Measurements from ENCODE around the gene RDH5. TPM values are rescaled to one million over a fixed set of nuclear protein-coding genes. Genes with fewer than 3 reads are reported as not detected.

Gene RDH5
- polyA plus RNA-seq = 2.2 TPM

GRCh38 chr12:55720071-55720564 lies at the start of gene RDH5:
Gene RDH5 (plus strand): TSS chr12:55720393. CDS start chr12:55721185, 792 bp downstream.
- H3K4me3 Mint-ChIP-seq = peak within 1 kb of the TSS in 1 of 4 donors; percentile 35
- H3K27me3 Mint-ChIP-seq = no peaks in the 10 kb centered on the region
- H3K36me3 Mint-ChIP-seq = no peaks in the 10 kb centered on the region
- peak within 1 kb of the TSS in 1 of 3 donors; percentile 56 for H3K27ac Mint-ChIP-seq
- H3K4me1 Mint-ChIP-seq = peaks cover 23 to 38% (median 28%) of the 10 kb centered on the region in 3 donors
- no peaks in the 10 kb centered on the region for H3K9me3 Mint-ChIP-seq

GRCh38 chr12:55671746-55672145 lies 48.4 kb upstream of the RDH5 start:
- H3K36me3 Mint-ChIP-seq = peaks cover 4% of the 10 kb centered on the region
- peak overlapping the region in 1 of 4 donors; percentile 63 for H3K4me3 Mint-ChIP-seq
- no peaks in the 10 kb centered on the region for H3K27me3 Mint-ChIP-seq
- H3K27ac Mint-ChIP-seq = peak overlapping the region in 1 of 3 donors; percentile 23
- peaks cover 0 to 6% (median 3%) of the 10 kb centered on the region in 3 donors for H3K9me3 Mint-ChIP-seq
- peaks cover 7 to 19% (median 11%) of the 10 kb centered on the region in 3 donors for H3K4me1 Mint-ChIP-seq

- H3K4me3 Mint-ChIP-seq = peak overlapping the region in 3 of 4 donors; percentile 26 to 63 (median 43)
- peak overlapping the region; percentile 2 to 95 (median 73) for H3K27ac Mint-ChIP-seq
- peaks cover 7 to 19% (median 11%) of the 10 kb centered on the region in 3 donors for H3K4me1 Mint-ChIP-seq
- H3K27me3 Mint-ChIP-seq = no peaks in the 10 kb centered on the region
- peaks cover 0 to 6% (median 3%) of the 10 kb centered on the region in 3 donors for H3K9me3 Mint-ChIP-seq
- H3K36me3 Mint-ChIP-seq = peaks cover 4% of the 10 kb centered on the region
Observed at GRCh38 chr12:55673638-55674037, 46.6 kb upstream of the RDH5 start.

- Mint-ChIP-seq H3K4me3 (peak overlapping the region in 1 of 4 donors; percentile 63), H3K4me1 (peaks cover 10 to 19% (median 11%) of the 10 kb centered on the region in 3 donors), H3K27ac (no peak overlapping the region), H3K27me3 (peaks cover 2% of the 10 kb centered on the region), H3K36me3 (peaks cover 1% of the 10 kb centered on the region), H3K9me3 (peaks cover 0 to 6% (median 3%) of the 10 kb centered on the region in 3 donors)
Observed at GRCh38 chr12:55675666-55676065, 44.5 kb upstream of the RDH5 start.

GRCh38 chr12:55676707-55677106 lies 43.5 kb upstream of the RDH5 start:
- Mint-ChIP-seq H3K4me3 (no peak overlapping the region), H3K27ac (no peak overlapping the region), H3K36me3 (peaks cover 1% of the 10 kb centered on the region), H3K4me1 (peaks cover 15 to 26% (median 18%) of the 10 kb centered on the region in 3 donors), H3K27me3 (peaks cover 3% of the 10 kb centered on the region), H3K9me3 (peaks cover 0 to 6% (median 3%) of the 10 kb centered on the region in 3 donors)

GRCh38 chr12:55679691-55680090 lies 40.5 kb upstream of the RDH5 start:
- Mint-ChIP-seq H3K4me3 (no peak overlapping the region), H3K9me3 (peaks cover 0 to 2% (median 0%) of the 10 kb centered on the region in 3 donors), H3K27ac (no peak overlapping the region), H3K27me3 (peaks cover 7% of the 10 kb centered on the region), H3K4me1 (peaks cover 19 to 22% (median 19%) of the 10 kb centered on the region in 3 donors), H3K36me3 (peaks cover 1% of the 10 kb centered on the region)

- H3K27me3 Mint-ChIP-seq = peaks cover 7% of the 10 kb centered on the region
- no peak overlapping the region for H3K27ac Mint-ChIP-seq
- no peaks in the 10 kb centered on the region for H3K36me3 Mint-ChIP-seq
- no peaks in the 10 kb centered on the region for H3K9me3 Mint-ChIP-seq
- H3K4me1 Mint-ChIP-seq = peaks cover 19 to 20% (median 19%) of the 10 kb centered on the region in 3 donors
- H3K4me3 Mint-ChIP-seq = peak overlapping the region; percentile 15 to 78 (median 49)
Observed at GRCh38 chr12:55681142-55682077, 38.8 kb upstream of the RDH5 start.

- Mint-ChIP-seq H3K9me3 (no peaks in the 10 kb centered on the region), H3K4me3 (peak overlapping the region; percentile 15 to 78 (median 49)), H3K27me3 (peaks cover 7% of the 10 kb centered on the region), H3K4me1 (peaks cover 19 to 20% (median 19%) of the 10 kb centered on the region in 3 donors), H3K36me3 (no peaks in the 10 kb centered on the region), H3K27ac (no peak overlapping the region)
Observed at GRCh38 chr12:55682087-55682796, 38.0 kb upstream of the RDH5 start.

GRCh38 chr12:55683676-55684075 lies 36.5 kb upstream of the RDH5 start:
- Mint-ChIP-seq H3K4me1 (peaks cover 19 to 20% (median 19%) of the 10 kb centered on the region in 3 donors), H3K27me3 (peaks cover 11% of the 10 kb centered on the region), H3K9me3 (no peaks in the 10 kb centered on the region), H3K4me3 (no peak overlapping the region), H3K27ac (peak overlapping the region in 1 of 3 donors; percentile 64), H3K36me3 (no peaks in the 10 kb centered on the region)

- Mint-ChIP-seq H3K4me3 (no peak overlapping the region), H3K36me3 (no peaks in the 10 kb centered on the region), H3K27ac (no peak overlapping the region), H3K9me3 (no peaks in the 10 kb centered on the region), H3K27me3 (peaks cover 11% of the 10 kb centered on the region), H3K4me1 (peaks cover 19 to 20% (median 19%) of the 10 kb centered on the region in 3 donors)
Observed at GRCh38 chr12:55684761-55685370, 35.3 kb upstream of the RDH5 start.

- peaks cover 9% of the 10 kb centered on the region for H3K27me3 Mint-ChIP-seq
- no peak overlapping the region for H3K4me3 Mint-ChIP-seq
- no peaks in the 10 kb centered on the region for H3K36me3 Mint-ChIP-seq
- no peaks in the 10 kb centered on the region for H3K9me3 Mint-ChIP-seq
- peaks cover 16 to 20% (median 19%) of the 10 kb centered on the region in 3 donors for H3K4me1 Mint-ChIP-seq
- H3K27ac Mint-ChIP-seq = no peak overlapping the region
Observed at GRCh38 chr12:55685671-55686070, 34.5 kb upstream of the RDH5 start.

GRCh38 chr12:55686366-55687010 lies 33.7 kb upstream of the RDH5 start:
- peak overlapping the region in 1 of 4 donors; percentile 23 for H3K4me3 Mint-ChIP-seq

GRCh38 chr12:55687746-55688145 lies 32.4 kb upstream of the RDH5 start:
- H3K9me3 Mint-ChIP-seq = no peaks in the 10 kb centered on the region
- no peaks in the 10 kb centered on the region for H3K36me3 Mint-ChIP-seq
- H3K27ac Mint-ChIP-seq = no peak overlapping the region
- no peak overlapping the region for H3K4me3 Mint-ChIP-seq
- peaks cover 3% of the 10 kb centered on the region for H3K27me3 Mint-ChIP-seq
- peaks cover 5 to 8% (median 6%) of the 10 kb centered on the region in 3 donors for H3K4me1 Mint-ChIP-seq

More at GRCh38 chr12:55686366-55687010, 33.7 kb upstream of the RDH5 start:
- Mint-ChIP-seq H3K4me1 (peaks cover 13 to 14% (median 13%) of the 10 kb centered on the region in 3 donors), H3K9me3 (no peaks in the 10 kb centered on the region), H3K36me3 (no peaks in the 10 kb centered on the region), H3K27ac (no peak overlapping the region), H3K27me3 (peaks cover 9% of the 10 kb centered on the region)
